ENCODE results near the gene G6PC3.
A peak's percentile ranks its signal among the peaks of the same experiment; 100 is the strongest.
"Not testable (repeated sequence)": the region's sequence is repeated elsewhere in the genome, so short reads cannot be mapped to it uniquely, and the experiment has no call there.

G6PC3 gene

DNA sequence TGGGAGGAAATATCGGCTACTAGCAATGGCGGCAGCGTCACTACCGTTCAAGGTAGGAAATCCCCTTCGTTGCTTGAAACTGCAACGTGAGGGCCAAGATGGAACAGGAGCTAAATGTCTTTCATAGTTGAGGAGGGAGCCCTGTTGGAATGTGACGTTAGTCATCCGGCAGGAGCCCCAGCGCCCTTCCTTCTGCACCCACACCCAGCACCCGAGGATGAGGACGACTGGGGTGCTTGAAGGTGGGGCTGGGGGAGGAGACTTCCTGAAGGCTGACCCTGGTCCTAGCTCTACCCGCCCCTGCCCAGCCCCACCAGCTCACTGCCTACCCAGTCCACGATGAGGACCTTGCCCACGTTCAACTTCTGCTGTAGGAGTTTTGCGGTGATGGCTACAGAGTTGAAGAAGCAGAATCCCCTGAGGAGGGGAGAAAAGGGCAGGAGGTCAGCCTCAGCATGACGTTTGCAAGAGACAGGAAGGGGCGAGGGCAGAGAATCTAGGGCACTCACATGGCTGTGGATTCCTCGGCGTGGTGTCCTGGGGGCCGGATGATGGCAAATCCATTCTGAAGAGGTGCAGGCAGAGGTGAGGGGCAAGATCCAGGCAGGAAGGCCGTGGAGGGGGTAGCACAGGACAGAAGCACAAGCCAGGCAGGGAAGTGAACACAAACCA is 11.9 kb downstream of the G6PC3 start:
- no peak for DNase-seq (ENCODE audit: low spot score)

DNA sequence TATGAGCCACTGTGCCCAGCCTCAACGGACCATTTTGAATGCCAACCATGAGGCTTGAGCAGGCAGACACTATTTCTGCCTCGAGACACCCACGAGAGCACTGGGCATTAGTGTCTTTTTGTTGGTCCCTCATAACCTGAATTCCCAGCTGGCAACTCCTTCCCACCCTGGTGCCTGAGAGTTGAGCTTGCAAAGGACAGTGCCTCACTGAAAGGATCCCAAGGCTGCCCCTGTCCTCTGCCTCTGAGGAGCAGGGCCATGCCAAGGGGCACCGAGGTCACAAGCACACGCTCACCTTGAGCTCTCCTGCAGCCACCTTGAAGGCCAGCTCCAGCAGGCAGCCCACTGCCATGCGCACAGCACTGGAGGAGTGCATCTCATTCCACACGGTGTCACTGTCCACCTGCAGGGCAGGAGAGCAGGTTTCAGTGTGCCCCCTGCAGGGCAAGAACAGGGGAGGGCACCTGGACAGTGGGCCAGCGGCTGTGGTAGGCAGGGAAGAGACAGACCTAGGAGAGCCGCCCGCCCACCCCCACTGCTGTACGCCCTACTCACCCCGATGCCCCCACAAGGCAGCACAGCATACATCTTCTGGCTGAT is 12.8 kb downstream of the G6PC3 start:
- peak; percentile 74 for DNase-seq (ENCODE audit: low spot score)

DNA sequence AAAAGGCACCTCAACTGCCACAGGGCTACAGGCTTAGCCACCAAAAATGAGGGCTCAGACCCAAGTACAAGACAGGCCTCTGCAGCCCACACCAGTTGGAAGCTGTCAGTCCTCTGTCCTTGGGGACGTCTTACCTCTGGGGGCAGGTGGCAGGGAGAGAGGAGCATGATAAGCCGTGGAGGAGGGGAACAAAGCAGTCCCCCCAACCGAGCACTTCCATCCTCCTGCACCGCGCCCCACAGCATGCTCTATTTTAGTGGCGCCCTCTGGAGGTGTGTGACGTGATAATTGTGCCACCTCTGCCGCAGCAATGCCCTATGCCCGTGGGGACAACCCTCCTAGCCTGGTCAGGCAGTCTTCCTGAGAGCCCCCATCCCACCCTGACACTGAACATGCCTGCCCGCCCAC is 13.6 kb downstream of the G6PC3 start:
- DNase-seq (ENCODE audit: low spot score) = no peak

DNA sequence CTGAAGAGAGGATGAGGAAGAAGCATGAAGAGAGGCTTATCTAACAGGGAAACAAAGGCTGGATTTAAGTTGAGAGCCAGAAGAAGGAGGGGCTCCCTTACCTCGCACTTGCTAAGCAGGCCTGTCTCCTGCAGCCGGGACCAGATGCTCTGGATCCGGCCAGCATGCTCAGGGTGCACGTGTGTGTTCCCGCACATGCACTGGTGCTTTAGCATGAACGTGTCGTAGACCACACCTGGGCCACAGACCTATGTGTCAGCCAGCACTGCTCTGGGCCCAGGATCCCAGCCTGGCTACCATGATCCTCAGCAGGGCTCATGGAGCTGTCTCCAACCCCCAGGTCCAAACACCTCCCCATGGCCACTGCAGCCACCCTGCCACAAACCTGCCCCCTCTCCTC is 14.4 kb downstream of the G6PC3 start:
- DNase-seq (ENCODE audit: low spot score) = no peak

DNA sequence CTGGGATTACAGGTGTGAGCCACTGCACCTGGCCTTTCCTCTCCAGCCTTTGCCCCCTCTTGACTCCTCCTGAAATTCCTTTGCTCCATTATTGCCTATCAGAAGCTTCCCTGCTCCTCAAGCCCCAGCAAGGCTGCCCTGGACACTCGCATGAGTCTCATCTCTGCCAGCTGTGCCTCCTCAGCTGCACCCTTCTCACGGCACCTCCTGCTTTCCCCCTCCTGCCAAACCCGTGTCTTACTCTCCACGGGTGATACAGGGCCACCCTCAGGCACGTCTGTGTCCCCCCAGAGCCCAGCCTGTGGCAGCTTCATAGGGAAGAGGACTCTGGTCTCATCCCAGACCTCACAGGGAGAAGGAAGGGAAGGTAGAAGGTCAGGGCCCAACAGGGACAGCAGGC is 15.4 kb downstream of the G6PC3 start:
- no peak for DNase-seq (ENCODE audit: low spot score)

DNA sequence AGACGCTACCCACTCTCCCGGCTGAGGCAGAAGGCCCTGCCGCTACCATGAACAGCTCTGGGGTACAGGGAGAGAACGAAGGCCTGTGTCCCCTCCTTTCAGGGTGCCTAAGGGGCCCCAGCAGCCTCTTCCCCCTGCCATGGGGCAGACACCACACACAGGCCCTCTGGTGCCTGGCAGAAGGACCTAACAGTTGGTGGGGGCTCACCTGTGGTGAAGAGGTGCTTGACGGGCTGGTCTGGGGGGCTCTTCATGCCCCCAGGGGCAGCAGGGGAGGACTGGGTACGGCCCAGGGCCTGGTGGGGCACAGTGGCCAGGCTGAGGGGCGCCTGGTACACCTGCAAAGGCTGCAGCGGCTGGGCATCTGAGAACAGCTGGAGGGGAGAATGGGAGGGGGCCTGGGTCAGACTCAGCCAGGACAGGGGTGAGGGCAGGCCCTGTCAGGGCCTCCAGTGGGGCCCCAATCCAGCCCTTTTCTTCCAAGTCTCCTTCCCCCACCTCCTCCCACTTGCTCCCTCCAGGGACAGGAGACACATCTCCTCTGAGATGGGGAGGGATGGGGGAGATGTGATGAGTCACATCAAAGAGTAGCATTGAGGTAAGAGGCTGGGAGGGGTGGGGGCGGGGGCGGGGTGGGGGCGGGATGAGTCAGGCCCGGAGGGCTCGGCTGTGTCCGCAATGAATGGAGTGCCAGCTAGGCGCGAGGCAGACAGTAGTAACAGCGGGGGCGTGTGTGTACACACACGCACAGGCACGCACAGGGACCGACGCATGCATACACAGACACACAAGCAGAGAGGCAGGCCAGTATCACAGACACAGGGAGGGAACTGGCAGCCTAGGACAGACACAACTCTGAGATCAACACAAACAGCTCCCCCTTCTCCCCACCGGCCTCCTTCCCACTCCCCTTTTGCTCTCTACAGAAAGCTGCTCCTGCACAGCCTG is 16.1 kb downstream of the G6PC3 start:
- DNase-seq (ENCODE audit: low spot score) = peak; percentile 88

DNA sequence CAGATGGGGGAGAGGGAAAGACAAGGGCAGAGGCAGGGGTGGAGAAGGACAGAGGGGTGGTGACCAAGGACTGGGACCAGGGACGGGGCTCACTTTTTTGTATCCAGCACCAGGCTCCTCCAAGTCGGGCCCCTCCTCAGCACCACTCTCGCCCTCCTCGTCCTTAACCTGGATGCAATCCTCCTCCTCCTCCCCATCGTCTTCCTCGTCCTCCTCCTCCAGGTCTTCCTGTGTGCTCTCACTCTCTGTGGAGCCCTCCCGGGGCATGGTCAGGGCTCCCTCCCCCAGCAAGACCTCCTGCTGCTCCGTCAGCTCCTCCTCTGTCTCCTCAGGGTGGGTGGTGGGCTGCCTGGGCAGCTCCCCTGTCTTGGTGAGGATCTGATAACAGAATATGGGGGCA is 16.8 kb downstream of the G6PC3 start:
- no peak for DNase-seq (ENCODE audit: low spot score)

DNA sequence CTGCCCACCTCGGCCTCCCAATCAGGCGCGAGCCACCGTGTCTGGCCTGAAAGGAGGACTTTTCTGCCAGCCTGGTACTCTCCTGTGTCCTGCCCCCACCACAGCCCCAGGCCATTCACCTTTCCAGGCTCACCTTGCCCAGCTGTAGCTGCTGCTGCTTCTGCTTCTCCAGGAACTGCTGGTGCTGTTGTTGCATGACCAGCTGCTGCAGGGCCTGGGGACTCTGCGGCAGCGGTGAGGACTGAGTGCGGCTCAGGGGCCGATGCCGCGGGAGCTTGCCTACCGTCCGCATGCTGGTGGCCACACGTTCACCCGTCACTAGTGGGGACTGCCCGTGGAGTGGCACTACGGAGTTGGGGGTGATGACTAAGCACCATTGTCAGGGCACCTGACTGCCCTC is 17.7 kb downstream of the G6PC3 start:
- DNase-seq (ENCODE audit: low spot score) = no peak

DNA sequence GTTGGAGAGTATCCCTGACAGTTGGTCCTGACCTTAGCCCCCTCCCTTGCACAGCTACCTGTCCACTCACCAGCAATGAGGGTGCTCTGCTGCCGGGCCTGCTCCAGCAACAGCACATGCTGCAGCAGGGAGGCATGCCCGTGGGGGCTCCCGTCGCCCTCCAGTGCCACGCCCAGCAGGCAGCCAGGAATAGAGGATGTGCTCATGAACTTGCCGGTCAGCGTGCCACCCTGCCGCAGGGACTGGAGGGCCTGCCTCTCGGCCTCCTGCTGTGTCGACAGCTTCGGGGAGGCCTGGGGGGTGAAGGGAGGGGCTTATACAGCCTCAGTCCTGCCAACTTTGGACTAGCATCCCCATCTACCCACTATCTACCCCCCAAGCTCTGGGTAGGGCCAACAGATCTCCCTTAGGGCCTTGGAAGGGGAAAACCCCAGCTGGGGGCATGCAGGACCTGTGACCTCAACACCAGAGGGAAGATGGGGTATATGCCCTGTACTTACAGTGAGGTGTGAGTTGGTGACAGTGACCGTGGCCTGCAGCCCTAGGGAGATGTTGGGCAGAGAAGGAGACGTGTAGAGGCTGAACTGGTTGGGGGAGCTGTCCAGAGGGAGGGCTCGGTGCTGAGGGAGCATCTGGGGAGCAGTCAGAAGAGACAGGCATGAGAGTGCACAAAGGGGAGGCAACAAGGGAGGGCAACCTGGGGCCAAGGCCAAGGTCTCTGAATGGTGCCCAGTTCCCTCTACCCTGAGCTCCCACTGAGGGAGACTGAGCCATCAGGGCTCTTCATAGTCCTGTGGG is 20.9 kb downstream of the G6PC3 start:
- no peak for DNase-seq (ENCODE audit: low spot score)

DNA sequence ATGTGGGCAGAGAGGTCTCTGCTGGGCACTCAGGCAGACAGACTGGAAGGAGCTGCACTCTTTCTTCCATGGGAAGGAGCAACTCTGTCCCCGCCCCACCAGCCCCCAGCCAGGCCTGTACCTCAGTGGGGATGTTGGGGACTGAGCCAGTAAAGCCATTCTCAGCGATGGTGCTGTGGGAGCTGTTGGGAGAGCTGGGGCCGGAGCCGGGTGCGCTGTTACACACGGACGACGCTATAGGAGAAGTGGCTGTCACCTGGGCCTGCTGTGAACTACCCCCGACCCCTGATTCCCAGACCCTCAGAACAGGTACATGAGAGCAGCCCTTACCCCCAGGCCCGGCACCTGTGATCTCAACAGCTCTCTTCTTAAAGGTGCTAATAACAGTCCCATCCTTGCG is 21.5 kb downstream of the G6PC3 start:
- DNase-seq (ENCODE audit: low spot score) = no peak

DNA sequence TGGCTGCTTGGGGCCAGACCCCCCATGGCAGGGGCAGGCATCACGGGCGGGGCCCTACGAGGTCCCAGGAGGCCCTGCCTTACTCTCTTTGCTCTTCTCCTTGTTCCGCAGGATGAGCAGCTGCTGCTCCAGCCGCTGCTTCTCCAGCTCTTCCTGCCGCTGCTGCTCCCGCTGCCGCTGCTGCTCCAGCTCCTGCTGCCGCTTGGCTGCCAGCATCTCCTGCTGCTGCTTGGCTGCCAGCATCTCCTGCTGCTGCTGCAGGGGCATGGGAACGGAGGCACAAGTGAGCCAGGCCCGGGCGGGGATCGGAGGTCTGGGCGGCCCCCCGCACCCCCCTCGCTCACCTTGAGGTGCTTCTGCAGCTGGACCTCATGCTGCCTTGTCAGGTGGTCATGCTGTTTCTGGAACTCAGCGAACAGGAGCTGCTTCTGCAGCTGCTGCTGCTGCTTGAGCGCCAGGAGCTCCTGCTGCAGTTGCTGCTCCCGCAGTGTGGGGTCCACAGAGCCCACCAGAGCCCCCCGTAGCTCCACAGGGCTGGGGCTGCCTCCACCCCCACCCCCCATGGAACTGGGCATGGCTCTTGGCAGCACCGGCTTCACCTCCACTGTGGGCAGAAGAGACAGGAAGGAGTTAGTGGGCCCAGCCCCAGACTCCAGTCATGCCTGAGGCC is 22.8 kb downstream of the G6PC3 start:
- no peak for DNase-seq (ENCODE audit: low spot score)

DNA sequence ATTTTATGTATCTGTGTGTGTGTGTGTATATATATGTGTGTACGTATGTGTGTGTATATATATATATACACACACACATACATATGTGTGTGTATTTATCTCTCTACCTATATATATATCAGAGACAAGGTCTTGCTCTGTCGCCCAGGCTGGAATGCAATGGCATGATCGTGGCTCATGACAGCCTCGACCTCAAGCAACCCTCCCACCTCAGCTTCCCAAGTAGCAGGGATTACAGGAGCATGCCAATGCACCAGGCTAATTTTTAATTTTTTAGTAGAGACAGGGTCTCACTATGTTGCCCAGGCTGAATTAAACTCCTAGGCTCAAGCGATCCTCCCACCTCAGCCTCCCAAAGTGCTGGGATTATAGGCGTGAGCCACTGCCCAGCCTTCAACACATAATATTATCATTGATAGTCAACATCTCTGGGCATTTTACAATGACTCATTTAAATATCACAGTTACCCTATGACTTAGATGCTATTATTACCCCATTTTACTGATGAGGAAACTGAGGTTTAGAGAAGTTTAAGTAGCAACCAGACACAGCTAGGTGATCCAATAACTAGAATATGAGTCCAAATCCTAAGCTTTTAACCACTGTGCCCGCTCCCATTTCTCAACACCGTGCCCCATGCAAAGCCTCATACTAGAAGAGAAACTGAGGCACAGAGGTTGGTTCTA is 24.3 kb downstream of the G6PC3 start:
- no peak for DNase-seq (ENCODE audit: low spot score)

DNA sequence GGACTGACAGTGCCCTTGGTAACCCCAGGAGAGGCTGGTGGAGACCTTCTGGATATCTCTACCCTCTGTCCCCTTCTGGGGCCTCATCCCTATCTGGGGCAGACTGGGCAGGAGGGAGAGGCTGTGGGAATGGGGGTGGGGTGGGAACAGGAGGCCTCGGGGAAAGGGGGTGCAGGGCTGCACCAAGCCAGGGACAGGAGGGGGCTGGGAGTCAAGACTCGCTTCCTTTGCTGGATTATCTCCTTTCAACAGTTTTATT is 24.8 kb downstream of the G6PC3 start:
- DNase-seq (ENCODE audit: low spot score) = no peak

DNA sequence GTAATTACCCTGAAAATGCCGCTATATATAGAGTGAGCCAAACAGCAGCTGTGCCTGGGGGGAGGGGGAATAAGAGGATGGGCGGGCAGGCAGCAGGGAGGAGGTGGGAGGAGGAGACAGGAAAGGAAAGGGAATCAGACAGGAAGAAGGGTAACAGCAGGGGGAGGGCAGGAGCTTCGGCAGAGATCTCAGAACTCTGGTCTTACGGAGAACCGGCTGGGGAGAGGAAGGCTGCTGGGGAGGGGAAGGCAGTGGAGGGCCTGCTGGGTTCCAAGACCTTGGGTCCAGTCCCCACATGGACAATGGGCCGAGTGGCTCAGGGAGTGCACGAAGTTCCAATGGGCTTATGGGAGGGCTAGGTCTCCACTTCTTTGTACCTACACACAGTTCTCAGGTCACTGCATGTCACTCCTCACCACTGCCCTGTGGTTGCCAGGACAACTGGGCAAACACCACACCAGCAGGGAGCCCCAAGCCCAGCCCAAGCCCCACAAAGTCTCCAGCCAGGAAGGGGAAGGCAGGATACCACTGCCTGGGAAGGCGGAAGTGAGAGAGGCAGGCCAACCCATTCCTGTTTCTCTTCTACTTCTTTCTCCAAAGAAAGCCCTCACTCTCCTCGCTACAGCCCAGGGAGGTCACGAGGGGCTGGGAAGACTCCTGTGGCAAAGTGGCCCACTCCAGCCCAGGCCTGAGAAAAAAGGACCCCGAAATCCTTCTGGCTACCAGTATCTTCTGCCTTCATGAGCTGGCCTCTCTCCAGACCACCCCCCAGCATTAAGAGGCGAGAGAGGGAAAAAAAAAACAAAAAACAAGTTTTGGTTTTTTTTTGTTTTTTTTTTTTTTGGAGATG is 25.3 kb downstream of the G6PC3 start:
- peak; percentile 82 for DNase-seq (ENCODE audit: low spot score)

DNA sequence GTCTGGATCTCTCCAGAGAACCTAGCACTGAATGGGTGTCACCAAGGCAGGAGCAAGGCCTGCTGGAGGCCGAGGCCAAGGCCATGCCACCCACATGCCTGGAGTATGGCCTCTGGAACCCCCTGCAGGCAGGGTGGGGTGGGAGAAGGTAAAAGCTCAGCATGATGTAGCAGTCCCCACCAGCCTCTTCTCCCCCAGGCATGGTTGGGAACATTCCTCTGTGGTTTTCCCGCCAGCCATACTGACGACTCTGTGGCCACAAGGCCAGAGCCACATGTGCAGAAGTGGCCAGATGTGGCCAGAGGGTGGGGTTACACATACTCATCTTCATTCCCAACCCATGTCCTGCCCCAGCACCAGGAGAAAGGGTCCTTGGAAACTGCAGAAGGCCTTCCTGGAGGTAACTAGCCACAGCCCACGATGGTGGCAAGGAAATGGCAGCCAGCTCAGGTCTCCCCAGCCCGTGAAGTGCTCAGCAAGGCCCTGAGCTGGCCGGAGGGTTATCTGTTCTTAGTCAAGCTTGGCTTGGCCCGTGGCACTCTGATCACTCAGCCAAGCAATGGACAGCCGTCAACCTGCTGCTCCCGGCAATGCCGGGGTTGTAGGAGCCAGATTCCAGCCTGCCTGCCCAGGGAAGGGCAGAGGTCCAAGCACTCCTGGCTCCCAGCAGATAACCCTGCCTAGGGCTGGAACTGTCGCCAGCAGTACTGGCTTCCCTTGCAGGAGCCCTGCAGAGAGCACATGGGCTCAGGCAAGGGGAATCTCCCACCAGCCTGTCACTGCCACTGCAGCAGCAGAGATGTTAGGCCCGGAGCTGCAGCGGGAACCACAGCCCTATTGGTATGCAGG is 26.8 kb downstream of the G6PC3 start:
- peak; percentile 30 for DNase-seq (ENCODE audit: low spot score)

DNA sequence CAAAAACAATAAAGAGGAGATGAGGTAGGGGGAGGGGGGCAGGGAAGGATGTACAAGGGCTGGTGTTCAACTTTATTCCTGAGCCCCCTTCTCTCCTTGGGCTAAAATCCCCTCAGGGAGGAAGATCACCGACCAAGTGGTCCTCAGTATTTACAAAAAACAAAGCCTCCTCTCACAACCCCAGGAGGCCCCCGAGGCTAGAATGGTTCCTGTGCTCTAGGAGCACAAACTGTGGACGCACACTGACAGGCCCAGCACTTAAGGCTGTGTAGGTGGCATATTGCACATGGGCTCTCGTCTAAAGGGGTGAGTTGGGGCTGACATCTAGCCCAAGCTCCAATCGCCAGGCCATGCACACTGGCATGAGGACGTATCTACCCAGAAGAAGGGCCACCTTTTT is 31.3 kb downstream of the G6PC3 start:
- DNase-seq (ENCODE audit: low spot score) = not testable (repeated sequence)

DNA sequence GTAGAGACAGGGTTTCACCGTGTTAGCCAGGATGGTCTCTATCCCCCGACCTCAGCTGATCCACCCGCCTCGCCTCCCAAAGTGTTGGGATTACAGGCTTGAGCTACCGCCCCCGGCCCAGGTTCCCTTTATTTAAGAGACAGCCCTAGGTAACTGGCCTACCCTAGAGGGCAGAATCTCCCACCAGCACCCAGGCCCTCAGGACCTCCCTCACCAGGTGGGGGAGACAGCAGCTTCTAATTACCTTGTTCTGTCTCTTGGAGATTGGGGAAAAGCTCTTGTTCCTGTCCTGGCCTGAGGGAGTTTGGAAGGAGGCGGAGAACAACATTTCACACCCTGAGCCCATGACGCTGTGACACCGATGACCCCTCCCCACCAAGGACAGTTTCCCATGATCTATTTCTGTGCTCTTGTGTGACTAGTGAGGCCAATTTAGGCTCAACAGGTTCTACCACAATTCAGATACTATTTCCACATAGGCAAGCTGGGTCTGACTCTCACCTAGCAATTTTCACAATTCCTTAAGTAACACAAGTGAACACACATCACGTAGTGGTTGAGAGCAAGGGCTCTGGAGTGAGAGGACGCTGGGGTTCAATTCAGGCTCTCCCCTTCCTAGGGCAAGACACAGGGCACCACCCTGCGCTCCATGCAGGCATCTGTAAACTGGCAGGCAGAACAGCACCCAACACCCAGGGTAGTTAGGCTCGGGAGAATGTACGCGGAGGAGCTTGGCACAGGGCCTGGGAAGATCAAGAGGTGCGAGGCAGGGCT is 32.5 kb downstream of the G6PC3 start:
- DNase-seq (ENCODE audit: low spot score) = no peak

DNA sequence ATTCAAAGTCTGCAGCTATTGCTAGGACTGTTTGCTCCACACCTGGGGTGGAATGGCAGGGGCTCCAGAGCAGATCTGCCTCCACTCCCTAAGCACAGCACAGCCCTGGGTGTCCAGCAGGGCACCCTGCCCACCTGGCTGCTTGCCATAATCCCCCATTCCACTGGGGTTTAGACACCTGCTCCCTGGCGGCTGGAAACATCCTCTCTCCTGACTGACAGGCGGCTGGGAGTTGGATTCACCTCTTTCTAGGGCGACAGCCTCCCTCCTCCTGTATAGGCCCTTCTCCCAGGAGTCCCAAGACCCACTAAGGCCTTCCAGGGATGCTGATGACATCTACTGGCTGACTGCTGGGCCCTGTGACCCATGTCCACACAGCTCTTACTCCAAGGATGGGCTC is 34.9 kb downstream of the G6PC3 start:
- DNase-seq (ENCODE audit: low spot score) = no peak

DNA sequence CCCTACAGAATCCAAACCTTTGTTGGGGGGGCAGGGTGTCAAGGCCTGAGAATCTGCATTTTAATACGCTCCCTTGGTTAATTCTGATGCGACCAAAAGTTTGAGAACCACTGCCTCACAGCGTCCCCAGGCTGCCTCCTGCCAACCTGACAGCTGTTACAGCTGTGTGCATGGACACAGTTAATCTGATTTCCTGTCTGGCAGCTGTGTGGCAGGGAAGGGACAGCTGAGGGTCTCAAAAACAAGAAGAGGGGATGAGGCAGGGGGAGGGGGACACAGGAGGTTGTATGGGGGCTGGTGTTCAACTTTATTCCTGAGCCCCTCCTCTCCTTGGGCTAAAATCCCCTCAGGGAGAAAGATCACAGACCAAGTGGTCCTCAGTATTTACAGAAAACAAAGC is 35.4 kb downstream of the G6PC3 start:
- no peak for DNase-seq (ENCODE audit: low spot score)

Data from SW480 (cell line).